A549 (cell line): Measurements from ENCODE around the gene ARHGEF4. TPM values are rescaled to one million over a fixed set of nuclear protein-coding genes. Genes with fewer than 3 reads are reported as not detected.

Source experiments
- ATAC-seq, 2 experiments: fragments of 200-7000 bp in 1 of 2; fragments of >200 bp in 1 of 2; cut with Nextera tagmentation in 1 of 2; cut with Tn5 transposase in 1 of 2; 3 replicates each; pipeline versions ENCODE4 v1.8.0 to v1.9.1; 2018 to 2020; ENCODE audit warnings: mild to moderate bottlenecking in 1 of 2, moderate library complexity in 1 of 2
- CTCF ChIA-PET: fragments of 300-600 bp; sonication (Branson Sonifier 250); formaldehyde crosslinking; extraction: SDS; loops from one replicate; lab custom pipeline; 2021; ENCODE audit warnings: antibody characterized with exemption, inconsistent platforms; lab: Yijun Ruan, JAX
- POLR2A ChIA-PET: fragments of 350-600 bp; formaldehyde crosslinking; extraction: SDS; loops from one replicate; lab custom pipeline; 2021; ENCODE audit warnings: antibody characterized with exemption, inconsistent platforms; lab: Yijun Ruan, JAX
- DNase-seq, 2 experiments: peaks; one replicate each; pipeline versions ENCODE4 v3.0.0 to v3.0.0-alpha.2; 2011 to 2016; ENCODE audit warnings: low read depth in 1 of 2, low spot score in 1 of 2
- FAIRE-seq: peaks from 2 replicates; lab custom pipeline; 2011; peaks lifted over from hg19 to GRCh38; lab: Jason Lieb, UNC
- H3K27ac ChIP-seq, 2 experiments: fragments of >200 bp; sonication (Bioruptor Twin); formaldehyde crosslinking; 3 replicates each; pipeline ENCODE4 v1.5.1; 2016 to 2017
- H3K4me1 ChIP-seq: fragments of >200 bp; sonication (Bioruptor Twin); formaldehyde crosslinking; 3 replicates; pipeline ENCODE4 v1.6.1; 2016
- H3K4me2 ChIP-seq: fragments of >200 bp; sonication (Bioruptor Twin); formaldehyde crosslinking; 3 replicates; pipeline ENCODE4 v1.6.1; 2016
- H3K4me3 ChIP-seq: fragments of >200 bp; sonication (Bioruptor Twin); formaldehyde crosslinking; 3 replicates; pipeline ENCODE4 v1.5.1; 2016
- H3K9me3 ChIP-seq: fragments of >200 bp; sonication (Bioruptor Twin); formaldehyde crosslinking; 3 replicates; pipeline ENCODE4 v1.6.1; 2016
- CEBPB ChIP-seq, 2 experiments: fragments of >200 bp in 1 of 2; sonication (Bioruptor Twin) in 1 of 2; formaldehyde crosslinking in 1 of 2; IDR thresholded peaks; 2 replicates each; pipeline ENCODE4 v1.6.1; 2012 to 2016
- CTCF ChIP-seq: fragments of >200 bp; sonication (Bioruptor Twin); formaldehyde crosslinking; IDR thresholded peaks from 3 replicates; pipeline ENCODE4 v1.5.1; 2016
- ELK1 ChIP-seq: fragments of 150-350 bp; IDR thresholded peaks from 2 replicates; pipeline ENCODE4 v1.6.1; 2014; ENCODE audit warnings: low read depth, mild to moderate bottlenecking, low read length
- EP300 ChIP-seq, 2 experiments: fragments of >200 bp; sonication (Bioruptor Twin); formaldehyde crosslinking; IDR thresholded peaks; 2 replicates in 1 of 2; 3 replicates in 1 of 2; pipeline ENCODE4 v1.6.1; 2016 to 2017
- FOSL2 ChIP-seq, 2 experiments: fragments of 450-650 bp in 1 of 2; fragments of >200 bp in 1 of 2; sonication (Bioruptor Twin) in 1 of 2; formaldehyde crosslinking; IDR thresholded peaks; 2 replicates each; pipeline versions ENCODE4 v1.5.0 to v1.6.1; 2016 to 2020; ENCODE audit warnings: mild to moderate bottlenecking in 1 of 2, moderate library complexity in 1 of 2
- GATA3 ChIP-seq: IDR thresholded peaks from 2 replicates; pipeline ENCODE4 v1.6.1; 2012; ENCODE audit warnings: borderline replicate concordance
- HDAC2 ChIP-seq: fragments of 200-600 bp; sonication (generic); IDR thresholded peaks from 2 replicates; pipeline ENCODE4 v1.6.1; 2016
- HOXA7 ChIP-seq: fragments of 250-450 bp; sonication (Bioruptor Pico); IDR thresholded peaks from 2 replicates; pipeline ENCODE4 v1.5.0; 2020; ENCODE audit warnings: mild to moderate bottlenecking, moderate library complexity
- JUN ChIP-seq, 2 experiments: fragments of >200 bp; sonication (Bioruptor Twin); formaldehyde crosslinking; IDR thresholded peaks; 2 replicates in 1 of 2; 3 replicates in 1 of 2; pipeline ENCODE4 v1.6.1; 2016 to 2017
- JUNB ChIP-seq: fragments of >200 bp; sonication (Bioruptor Twin); formaldehyde crosslinking; IDR thresholded peaks from 2 replicates; pipeline ENCODE4 v1.6.1; 2016
- MAFK ChIP-seq: fragments of 450-650 bp; IDR thresholded peaks from 2 replicates; pipeline ENCODE4 v1.6.1; 2014; ENCODE audit not compliant: partially characterized antibody
- MAX ChIP-seq: IDR thresholded peaks from 2 replicates; pipeline ENCODE4 v1.6.1; 2012
- RAD21 ChIP-seq, 2 experiments: fragments of >200 bp in 1 of 2; sonication (Bioruptor Twin) in 1 of 2; formaldehyde crosslinking in 1 of 2; IDR thresholded peaks in 1 of 2; conservative IDR thresholded peaks in 1 of 2; 2 replicates in 1 of 2; 3 replicates in 1 of 2; pipeline ENCODE4 v1.6.1; 2012 to 2018; ENCODE audit warnings: inconsistent platforms in 1 of 2
- RARB ChIP-seq: fragments of 250-450 bp; sonication (Bioruptor Pico); IDR thresholded peaks from 2 replicates; pipeline ENCODE4 v1.8.0; 2021; ENCODE audit warnings: mild to moderate bottlenecking, moderate library complexity
- RFX5 ChIP-seq: fragments of 450-650 bp; IDR thresholded peaks from 2 replicates; pipeline ENCODE4 v1.7.1; 2014; ENCODE audit warnings: antibody characterized with exemption, mild to moderate bottlenecking, moderate library complexity
- USF2 ChIP-seq: fragments of 450-650 bp; IDR thresholded peaks from 2 replicates; pipeline ENCODE4 v1.6.1; 2014; ENCODE audit warnings: antibody characterized with exemption
- ZSCAN20 ChIP-seq: fragments of 250-450 bp; sonication (Bioruptor Pico); IDR thresholded peaks from 2 replicates; pipeline ENCODE4 v1.8.0; 2022; ENCODE audit warnings: mild to moderate bottlenecking, moderate library complexity
- WGBS: methylation state at CpG from one replicate; pipeline ENCODE4 v1.1.6; 2017; ENCODE audit errors: missing lambda C conversion rate; 5-methylcytosine and 5-hydroxymethylcytosine counted together
- polyA plus RNA-seq, 4 experiments: library from polyadenylated mRNA; depleted of rRNA in 3 of 4; stranded (reverse); fragments of >200 nt; fragmentation: RNase III in 1 of 4; extraction: RNeasy Plus Mini Kit Qiagen cat#74134 plus additional on column Dnase treatment in 1 of 4; gene quantifications; 2 replicates in 3 of 4; 3 replicates in 1 of 4; pipeline ENCODE4 v1.2.3, GENCODE V29; 2011 to 2017

Gene ARHGEF4
- polyA plus RNA-seq, 2 of the 4 experiments (the other 2 are of a cell fraction): 1.00 to 2.1 TPM

- Histone ChIP-seq H3K4me1 (peaks cover 44% of the 10 kb centered on the region), H3K27ac (peak overlapping the region; percentile 53 to 73), H3K4me3 (no peak overlapping the region), H3K4me2 (peak overlapping the region; percentile 37; the same call in 2 of the 3 replicates), H3K9me3 (no peaks in the 10 kb centered on the region)
- TF ChIP-seq CEBPB (IDR thresholded peaks at IDR 0.05) (no peak), USF2 (peak; percentile 70), JUN (IDR thresholded peaks at IDR 0.05) (no peak)
- 60% methylated on average over 4 of the region's 5 CpGs for whole genome bisulfite sequencing
- ATAC-seq: no peak
- DNase-seq: peak in 1 of 2 experiments; percentile 28
- ChIA-PET CTCF (interaction anchor here (0.6 to 3.8 kb wide), 3 partner anchors 31 to 264 kb away, joined by 3 to 21 read pairs (median 14); no protein-coding TSS in a partner anchor), POLR2A (no interaction called here)
- FAIRE-seq: no peak
These were observed 8.3 kb upstream of the ARHGEF4 start for GRCh38 chr2:130828461-130828860.

DNA sequence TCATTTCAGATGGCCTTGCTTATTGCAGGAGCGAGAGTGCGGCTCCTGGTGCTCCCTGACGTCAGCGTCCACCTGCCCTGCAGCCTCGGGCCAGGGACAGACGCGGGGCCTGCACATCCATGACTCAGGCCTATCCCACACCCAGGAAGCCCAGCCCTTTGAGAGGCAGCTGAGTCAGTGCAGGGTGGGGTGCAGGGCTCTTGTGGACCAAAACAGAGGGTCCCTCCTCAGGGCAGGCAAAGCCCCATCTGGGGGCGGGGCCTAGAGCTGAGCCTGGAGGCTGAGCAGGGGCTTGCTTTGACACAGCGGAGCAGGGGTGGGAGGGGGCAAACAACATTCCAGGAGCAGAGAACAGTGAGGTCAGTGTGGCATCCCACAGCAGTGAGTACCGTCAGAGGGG lies 7.7 kb upstream of the ARHGEF4 start:
- ChIA-PET POLR2A (no interaction called here), CTCF (interaction anchor here (0.6 to 3.8 kb wide), 5 partner anchors 23 to 263 kb away, joined by 3 to 21 read pairs (median 4); no protein-coding TSS in a partner anchor)
- ATAC-seq: peak; percentile 67 to 80
- Histone ChIP-seq H3K27ac (peak overlapping the region; percentile 53 to 73), H3K9me3 (no peaks in the 10 kb centered on the region), H3K4me1 (peaks cover 40% of the 10 kb centered on the region), H3K4me2 (peak overlapping the region; percentile 37), H3K4me3 (no peak overlapping the region)
- no peak for TF ChIP-seq GATA3
- TF ChIP-seq MAX: peak; percentile 30; the same call in 1 of the 2 replicates
- no peak for TF ChIP-seq RFX5
- TF ChIP-seq HOXA7 (CRISPR knock-in tag): no peak
- TF ChIP-seq USF2: no peak
- no peak for TF ChIP-seq JUNB
- TF ChIP-seq MAFK: peak; percentile 50
- no peak for TF ChIP-seq HDAC2
- no peak for TF ChIP-seq FOSL2 (IDR thresholded peaks at IDR 0.05)
- peak; percentile 65 for TF ChIP-seq FOSL2 (CRISPR knock-in tag; IDR thresholded peaks at IDR 0.05)
- peak; percentile 55 to 69 for DNase-seq
- no peak for FAIRE-seq
- WGBS: 20% methylated on average over 5 of the region's 10 CpGs

GRCh38 chr2:130830538-130830937 lies 6.2 kb upstream of the ARHGEF4 start:
- TF ChIP-seq ELK1 (no peak), JUN (IDR thresholded peaks at IDR 0.05) (no peak), ZSCAN20 (CRISPR knock-in tag) (no peak), EP300 (IDR thresholded peaks at IDR 0.05) (no peak), RARB (CRISPR knock-in tag) (no peak), RAD21 (conservative IDR thresholded peaks at IDR 0.05 in 1 of 2, IDR thresholded peaks at IDR 0.05 in 1 of 2) (no peak), CTCF (no peak)
- TF ChIP-seq, all 56 proteins: peak for 0
- Histone ChIP-seq H3K4me3 (no peak overlapping the region), H3K27ac (no peak overlapping the region), H3K9me3 (no peaks in the 10 kb centered on the region), H3K4me1 (peaks cover 31% of the 10 kb centered on the region), H3K4me2 (no peak overlapping the region)
- ATAC-seq (no peak), FAIRE-seq (no peak), DNase-seq (no peak)
- CTCF ChIA-PET: interaction anchor here (1.3 to 2.4 kb wide), 2 partner anchors 33 to 43 kb away, joined by 5 to 10 read pairs; no protein-coding TSS in a partner anchor
- POLR2A ChIA-PET: no interaction called here
- WGBS: 62% methylated on average over 2 of the region's 2 CpGs
